IMR-90 (cell line): Measurements from ENCODE around the gene CARF. TPM values are rescaled to one million over a fixed set of nuclear protein-coding genes. Genes with fewer than 3 reads are reported as not detected.

Experiments
- ATAC-seq: fragments of 200-7000 bp; cut with Tn5 transposase; 2 replicates; pipeline ENCODE4 v1.9.1; 2020; ENCODE audit warnings: low read depth, mild to moderate bottlenecking, moderate library complexity
- BruUV-seq: library from RNA; stranded (reverse); fragments of 400-500 nt; replicated peaks from 2 replicates; lab custom pipeline; 2021; lab: Mats Ljungman, UMichigan
- CTCF ChIA-PET: fragments of 300-600 bp; formaldehyde crosslinking; extraction: SDS; loops from one replicate; lab custom pipeline; 2021; ENCODE audit warnings: antibody characterized with exemption; lab: Yijun Ruan, JAX
- POLR2A ChIA-PET: fragments of 300-600 bp; sonication (Branson Sonifier 250); formaldehyde crosslinking; loops from one replicate; lab custom pipeline; 2022; ENCODE audit warnings: antibody characterized with exemption; ENCODE audit not compliant: unreplicated experiment; lab: Charles Lee
- DNase-seq: peaks from one replicate; pipeline ENCODE4 v3.0.0; 2013
- H2AFZ ChIP-seq: replicated peaks from 2 replicates; pipeline ENCODE3; 2013; ENCODE audit warnings: low read length, mild to moderate bottlenecking; ENCODE audit not compliant: poor library complexity
- H2AK5ac ChIP-seq: 2 replicates; pipeline ENCODE4 v1.6.1; 2013; ENCODE audit warnings: low read depth, low read length, inconsistent platforms
- H2AK9ac ChIP-seq: replicated peaks from 2 replicates; pipeline ENCODE3; 2013; ENCODE audit warnings: mild to moderate bottlenecking, low read depth, low read length, moderate library complexity; ENCODE audit not compliant: poor library complexity
- H2BK120ac ChIP-seq: 2 replicates; pipeline ENCODE4 v1.6.1; 2013; ENCODE audit warnings: low read depth, low read length, inconsistent platforms
- H2BK15ac ChIP-seq: 3 replicates; pipeline ENCODE4 v1.6.1; 2013; ENCODE audit warnings: low read depth, low read length, inconsistent platforms
- H2BK20ac ChIP-seq: 2 replicates; pipeline ENCODE4 v1.6.1; 2013; ENCODE audit warnings: low read depth, mild to moderate bottlenecking, inconsistent platforms, low read length, moderate library complexity
- H2BK5ac ChIP-seq: 2 replicates; pipeline ENCODE4 v1.6.1; 2013; ENCODE audit warnings: mild to moderate bottlenecking, low read depth, low read length, inconsistent platforms; ENCODE audit not compliant: poor library complexity, severe bottlenecking
- H3K14ac ChIP-seq: replicated peaks from 2 replicates; pipeline ENCODE4 v1.6.1; 2013; ENCODE audit warnings: low read depth, low read length, inconsistent platforms
- H3K18ac ChIP-seq: 2 replicates; pipeline ENCODE4 v1.6.1; 2013; ENCODE audit warnings: low read depth, low read length, control low read depth
- H3K23ac ChIP-seq: 2 replicates; pipeline ENCODE4 v1.6.1; 2013; ENCODE audit warnings: low read depth, low read length, inconsistent platforms
- H3K27ac ChIP-seq: 2 replicates; pipeline ENCODE4 v1.5.1; 2013; ENCODE audit warnings: mild to moderate bottlenecking, control low read depth, low read length; ENCODE audit not compliant: insufficient read depth
- H3K27me3 ChIP-seq: 2 replicates; pipeline ENCODE4 v1.6.1; 2013; ENCODE audit warnings: low read length; ENCODE audit not compliant: control insufficient read depth, insufficient read depth
- H3K36me3 ChIP-seq: 2 replicates; pipeline ENCODE4 v1.6.1; 2013; ENCODE audit warnings: low read length, mixed read lengths; ENCODE audit not compliant: control insufficient read depth, insufficient read depth
- H3K4ac ChIP-seq: 2 replicates; pipeline ENCODE4 v1.6.1; 2013; ENCODE audit warnings: low read depth, low read length, inconsistent platforms
- H3K4me1 ChIP-seq: 2 replicates; pipeline ENCODE4 v1.6.1; 2013; ENCODE audit warnings: low read length, mixed read lengths; ENCODE audit not compliant: control insufficient read depth, insufficient read depth
- H3K4me2 ChIP-seq: 2 replicates; pipeline ENCODE4 v1.6.1; 2013; ENCODE audit warnings: low read depth, mild to moderate bottlenecking, control low read depth, low read length, moderate library complexity
- H3K4me3 ChIP-seq: 2 replicates; pipeline ENCODE4 v1.5.1; 2013; ENCODE audit warnings: low read depth, mild to moderate bottlenecking, control low read depth, low read length, moderate library complexity; ENCODE audit not compliant: insufficient read depth
- H3K56ac ChIP-seq: 2 replicates; pipeline ENCODE4 v1.6.1; 2013; ENCODE audit warnings: low read length, inconsistent platforms; ENCODE audit not compliant: insufficient read depth; ENCODE audit errors: extremely low read depth
- H3K79me1 ChIP-seq, 2 experiments: 2 replicates each; pipeline ENCODE4 v1.6.1; 2013; ENCODE audit warnings: low read length in 2 of 2, inconsistent platforms in 1 of 2, low read depth in 1 of 2
- H3K9ac ChIP-seq: 2 replicates; pipeline ENCODE4 v1.6.1; 2013; ENCODE audit warnings: low read depth, low read length, control low read depth
- H3K9me1 ChIP-seq: 2 replicates; pipeline ENCODE4 v1.6.1; 2013; ENCODE audit warnings: low read length, inconsistent platforms; ENCODE audit not compliant: insufficient read depth
- H3K9me3 ChIP-seq: 2 replicates; pipeline ENCODE4 v1.6.1; 2013; ENCODE audit warnings: low read length; ENCODE audit not compliant: control insufficient read depth, insufficient read depth
- H4K20me1 ChIP-seq: 2 replicates; pipeline ENCODE4 v1.6.1; 2013; ENCODE audit warnings: low read length, inconsistent platforms; ENCODE audit not compliant: insufficient read depth
- H4K5ac ChIP-seq: 2 replicates; pipeline ENCODE4 v1.6.1; 2013; ENCODE audit warnings: mild to moderate bottlenecking, low read depth, low read length, control low read depth
- H4K8ac ChIP-seq, 2 experiments: 2 replicates each; pipeline ENCODE4 v1.6.1; 2013; ENCODE audit warnings: low read depth in 2 of 2, low read length in 2 of 2, control low read depth in 1 of 2, inconsistent platforms in 1 of 2
- H4K91ac ChIP-seq: 2 replicates; pipeline ENCODE4 v1.6.1; 2013; ENCODE audit warnings: low read depth, low read length, inconsistent platforms; ENCODE audit not compliant: insufficient read depth
- BHLHE40 ChIP-seq: fragments of 150-350 bp; IDR thresholded peaks from 2 replicates; pipeline ENCODE4 v1.6.1; 2016; ENCODE audit warnings: mild to moderate bottlenecking, low read depth, low read length
- CEBPB ChIP-seq: IDR thresholded peaks from 2 replicates; pipeline ENCODE4 v1.6.1; 2012; ENCODE audit warnings: low read depth, low read length, improper control_type of control experiment
- CHD1 ChIP-seq: IDR thresholded peaks from 2 replicates; pipeline ENCODE4 v1.6.1; 2012; ENCODE audit warnings: low read depth, low read length, improper control_type of control experiment
- ELK1 ChIP-seq: fragments of 150-350 bp; IDR thresholded peaks from 2 replicates; pipeline ENCODE4 v1.6.1; 2016; ENCODE audit warnings: low read depth, mild to moderate bottlenecking, low read length, moderate library complexity, borderline replicate concordance
- FOS ChIP-seq: fragments of 150-350 bp; IDR thresholded peaks from 2 replicates; pipeline ENCODE4 v1.6.1; 2016; ENCODE audit warnings: low read depth, low read length
- MAFK ChIP-seq: IDR thresholded peaks from 2 replicates; pipeline ENCODE4 v1.6.1; 2012; ENCODE audit warnings: low read depth, low read length, improper control_type of control experiment
- MAZ ChIP-seq: IDR thresholded peaks from 2 replicates; pipeline ENCODE4 v1.6.1; 2012; ENCODE audit warnings: low read depth, mild to moderate bottlenecking, low read length, improper control_type of control experiment, moderate library complexity, borderline replicate concordance
- MXI1 ChIP-seq: IDR thresholded peaks from 2 replicates; pipeline ENCODE4 v1.6.1; 2012; ENCODE audit warnings: low read depth, mild to moderate bottlenecking, low read length, moderate library complexity, borderline replicate concordance
- POLR2A ChIP-seq: IDR thresholded peaks from 2 replicates; pipeline ENCODE4 v1.6.1; 2012; ENCODE audit warnings: mild to moderate bottlenecking, low read depth, low read length
- RCOR1 ChIP-seq: IDR thresholded peaks from 2 replicates; pipeline ENCODE4 v1.6.1; 2012; ENCODE audit warnings: mild to moderate bottlenecking, low read length, improper control_type of control experiment; ENCODE audit not compliant: insufficient replicate concordance
- SMC3 ChIP-seq: fragments of 150-350 bp; IDR thresholded peaks from 2 replicates; pipeline ENCODE4 v1.6.1; 2016; ENCODE audit warnings: low read depth, mild to moderate bottlenecking, antibody characterized with exemption, low read length, moderate library complexity
- USF2 ChIP-seq: fragments of 150-350 bp; IDR thresholded peaks from 2 replicates; pipeline ENCODE4 v1.6.1; 2017; ENCODE audit warnings: mild to moderate bottlenecking, antibody characterized with exemption, low read length, low read depth
- WGBS, 2 experiments: methylation state at CpG; one replicate each; pipeline versions ENCODE4 v1.1.5 to v1.1.7; 2013; ENCODE audit warnings: missing lambda C conversion rate in 2 of 2; ENCODE audit not compliant: insufficient read length in 1 of 2; ENCODE audit errors: extremely low coverage in 2 of 2; 5-methylcytosine and 5-hydroxymethylcytosine counted together
- dilution Hi-C: fragments of 300-500 bp; cut with HindIII; formaldehyde crosslinking; loops from one replicate; pipeline ENCODE4 v1.14.3; 2018; ENCODE audit warnings: low sequenced_read_pairs; ENCODE audit not compliant: unreplicated experiment
- in situ Hi-C: fragments of 300-500 bp; cut with MboI; formaldehyde crosslinking; loops from 3 replicates; pipeline ENCODE4 v1.14.3; 2019; ENCODE audit warnings: low sequenced_read_pairs, inconsistent platforms, mixed read lengths
- intact Hi-C: fragments of 100-400 bp; cut with micrococcal nuclease; formaldehyde crosslinking; loops from 2 replicates; pipeline ENCODE4 v1.10.0; 2022
- polyA plus RNA-seq, 3 experiments: library from polyadenylated mRNA; depleted of rRNA; stranded (reverse); fragments of >200 nt; gene quantifications; 2 replicates each; pipeline ENCODE4 v1.2.3, GENCODE V29; 2012; ENCODE audit warnings: low replicate concordance in 1 of 3
- total RNA-seq: library from RNA; depleted of rRNA; stranded (reverse); fragments of >200 nt; gene quantifications from 2 replicates; pipeline ENCODE4 v1.2.3, GENCODE V29; 2012
- TF ChIP-seq, protein P1 (sequence below): conservative IDR thresholded peaks from 2 replicates; pipeline ENCODE4 v1.5.1; 2012; ENCODE audit warnings: mild to moderate bottlenecking, low read depth, low read length, improper control_type of control experiment

The CARF gene
- total and polyA plus RNA-seq, 2 of the 4 experiments (the other 2 are of a cell fraction) = 2.4 to 5.6 TPM

- WGBS, 2 experiments = 0% methylated on average over 5 of the region's 59 CpGs; no CpG with 5 or more reads in 1 of the 2 experiments
- POLR2A ChIA-PET = interaction anchor here (1.1 kb wide), 1 partner anchor 10 kb away, joined by 7 read pairs; no protein-coding TSS in a partner anchor
- peak; percentile 97 for ATAC-seq
- peak; percentile 90 for TF ChIP-seq POLR2A
- TF ChIP-seq ELK1 = no peak
- TF ChIP-seq, protein P1, sequence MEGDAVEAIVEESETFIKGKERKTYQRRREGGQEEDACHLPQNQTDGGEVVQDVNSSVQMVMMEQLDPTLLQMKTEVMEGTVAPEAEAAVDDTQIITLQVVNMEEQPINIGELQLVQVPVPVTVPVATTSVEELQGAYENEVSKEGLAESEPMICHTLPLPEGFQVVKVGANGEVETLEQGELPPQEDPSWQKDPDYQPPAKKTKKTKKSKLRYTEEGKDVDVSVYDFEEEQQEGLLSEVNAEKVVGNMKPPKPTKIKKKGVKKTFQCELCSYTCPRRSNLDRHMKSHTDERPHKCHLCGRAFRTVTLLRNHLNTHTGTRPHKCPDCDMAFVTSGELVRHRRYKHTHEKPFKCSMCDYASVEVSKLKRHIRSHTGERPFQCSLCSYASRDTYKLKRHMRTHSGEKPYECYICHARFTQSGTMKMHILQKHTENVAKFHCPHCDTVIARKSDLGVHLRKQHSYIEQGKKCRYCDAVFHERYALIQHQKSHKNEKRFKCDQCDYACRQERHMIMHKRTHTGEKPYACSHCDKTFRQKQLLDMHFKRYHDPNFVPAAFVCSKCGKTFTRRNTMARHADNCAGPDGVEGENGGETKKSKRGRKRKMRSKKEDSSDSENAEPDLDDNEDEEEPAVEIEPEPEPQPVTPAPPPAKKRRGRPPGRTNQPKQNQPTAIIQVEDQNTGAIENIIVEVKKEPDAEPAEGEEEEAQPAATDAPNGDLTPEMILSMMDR = no peak
- TF ChIP-seq FOS = peak; percentile 93
- no peak for TF ChIP-seq CHD1
- TF ChIP-seq MXI1 = 0 out of 2 replicates have a peak, but pooled peaks have one; percentile 9
- peak; percentile 54; the same call in 1 of the 2 replicates for TF ChIP-seq MAZ
- peak; percentile 69; the same call in 1 of the 2 replicates for TF ChIP-seq MAFK
- peak; percentile 33; the same call in 1 of the 2 replicates for TF ChIP-seq CEBPB
- no peak for TF ChIP-seq SMC3
- no peak for TF ChIP-seq USF2
- peak; percentile 47; the same call in 1 of the 2 replicates for TF ChIP-seq BHLHE40
- no peak for TF ChIP-seq RCOR1
These were observed 102.6 kb downstream of the CARF start, which contains the start of gene NBEAL1 for GRCh38 chr2:203014456-203015199. Gene NBEAL1 (plus strand): TSS chr2:203014875. CDS start chr2:203016385, 1,510 bp downstream.

More at GRCh38 chr2:203014456-203015199, 102.6 kb downstream of the CARF start, which contains the start of gene NBEAL1:
- H3K23ac ChIP-seq = peak within 1 kb of the TSS; percentile 97
- H2AK5ac ChIP-seq = peak within 1 kb of the TSS; percentile 79
- DNase-seq = peak; percentile 100
- dilution Hi-C loops = no loop called here
- H2BK20ac ChIP-seq = 0 out of 2 replicates have a peak within 1 kb of the TSS, but pooled peaks have one; percentile 9
- H4K20me1 ChIP-seq = peaks cover 8% of the 10 kb centered on the region; the same call in 1 of the 2 replicates
- H3K36me3 ChIP-seq = no peaks in the 10 kb centered on the region
- H3K4me3 ChIP-seq = peak within 1 kb of the TSS; percentile 95
- H2AK9ac ChIP-seq = peak within 1 kb of the TSS; percentile 91
- no peaks in the 10 kb centered on the region for H3K9me3 ChIP-seq
- CTCF ChIA-PET = no interaction called here
- peak within 1 kb of the TSS; percentile 91 for H2AFZ ChIP-seq
- intact Hi-C loops = loop anchor here (5.0 kb wide), 1 partner anchor 97 kb away; no protein-coding TSS in a partner anchor
- H2BK15ac ChIP-seq = peak within 1 kb of the TSS; percentile 55; the same call in 1 of the 3 replicates
- H2BK5ac ChIP-seq = peak within 1 kb of the TSS; percentile 95
- peak within 1 kb of the TSS; percentile 81; the same call in 1 of the 2 replicates for H3K56ac ChIP-seq
- H3K9me1 ChIP-seq = no peaks in the 10 kb centered on the region
- peak within 1 kb of the TSS; percentile 98 for H3K9ac ChIP-seq
- peak within 1 kb of the TSS; percentile 92 for H3K4me2 ChIP-seq
- peak within 1 kb of the TSS; percentile 60 for H2BK120ac ChIP-seq
- H3K4me1 ChIP-seq = peaks cover 2% of the 10 kb centered on the region; the same call in 1 of the 2 replicates
- no peaks in the 10 kb centered on the region for H3K27me3 ChIP-seq
- H3K79me1 ChIP-seq = peaks cover 8 to 24% of the 10 kb centered on the region in 2 experiments
- H4K5ac ChIP-seq = peak within 1 kb of the TSS; percentile 93
- H4K8ac ChIP-seq = peak within 1 kb of the TSS; percentile 84 to 94
- peak within 1 kb of the TSS; percentile 75 for H4K91ac ChIP-seq
- in situ Hi-C loops = no loop called here
- H3K18ac ChIP-seq = peak within 1 kb of the TSS; percentile 56
- H3K14ac ChIP-seq = peak within 1 kb of the TSS; percentile 93
- peak within 1 kb of the TSS; percentile 94 for H3K27ac ChIP-seq
- BruUV-seq = no TSS peak
- H3K4ac ChIP-seq = peak within 1 kb of the TSS; percentile 88
